ENCODE results near the gene SLIT3.
A peak's percentile ranks its signal among the peaks of the same experiment; 100 is the strongest.

GRCh38 chr5:169265888-169266287, 35.1 kb downstream of the SLIT3 start:
- TF ChIP-seq CTCF (conservative IDR thresholded peaks at IDR 0.05; ENCODE audit: low read length) (peak; percentile 44), EZH2phosphoT487 (IDR thresholded peaks at IDR 0.05; ENCODE audit: borderline replicate concordance) (no peak)

All from Loucy (cell line).